ENCODE measurements around the gene TF. TPM values are rescaled to one million over a fixed set of nuclear protein-coding genes. Genes with fewer than 3 reads are reported as not detected.

TF gene
- under 0.01 TPM in 2 replicates for total RNA-seq

GRCh38 chr3:133745981-133746711 is at the start of gene TF:
TF (plus strand) TSS chr3:133746393; CDS start chr3:133746441, 48 bp downstream.

DNA sequence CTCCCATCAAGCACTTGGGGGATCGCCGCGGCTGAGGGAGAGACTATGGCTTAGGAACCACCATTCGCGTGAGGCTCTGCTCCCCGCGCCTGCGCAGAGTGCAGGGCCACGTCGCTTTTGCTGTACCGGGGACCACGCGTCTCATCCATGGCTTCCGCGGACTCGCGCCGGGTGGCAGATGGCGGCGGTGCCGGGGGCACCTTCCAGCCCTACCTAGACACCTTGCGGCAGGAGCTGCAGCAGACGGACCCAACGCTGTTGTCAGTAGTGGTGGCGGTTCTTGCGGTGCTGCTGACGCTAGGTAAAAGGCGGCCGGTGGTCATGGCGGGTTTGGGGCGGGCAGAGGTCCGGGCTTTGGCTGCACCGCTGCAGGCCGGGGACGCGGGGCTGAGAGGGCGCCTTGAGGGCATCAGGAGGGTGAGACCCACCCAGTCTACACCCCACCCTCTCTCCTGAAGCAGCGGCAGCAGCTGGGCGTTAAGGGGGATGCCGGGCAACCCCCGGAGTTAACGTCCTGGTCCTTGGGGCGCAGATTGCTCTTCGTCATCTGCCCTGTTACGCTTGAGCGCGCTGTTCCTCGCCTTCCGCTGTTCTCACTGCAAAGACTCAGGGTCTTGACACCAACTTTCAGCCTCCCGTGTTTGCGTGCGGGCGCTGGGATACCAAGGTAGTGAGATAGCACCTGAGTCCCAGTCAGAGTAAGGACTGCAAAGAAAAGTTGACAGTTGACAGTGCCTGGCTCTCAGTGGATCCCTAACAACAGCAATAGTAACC is 59.7 kb downstream of the TF start, which contains the start of gene SRPRB:
SRPRB (plus strand) TSS at position 114 of the 774 bp plus-strand sequence; CDS start at position 148, 34 bp downstream.

Other genes with a start within 250 kb of the TF start
- gene CDV3, start 172.7 kb upstream of the TF start, total RNA-seq = 177 and 192 TPM in 2 replicates
- 25.0 and 51.5 TPM in 2 replicates for gene TOPBP1, start 84.5 kb upstream of the TF start, total RNA-seq
- gene SRPRB, start 59.4 kb downstream of the TF start, total RNA-seq = 79.5 and 89.3 TPM in 2 replicates
- 0.22 and 0.37 TPM in 2 replicates for gene RAB6B, start 149.5 kb downstream of the TF start, total RNA-seq